ENCODE results near the gene RPL23.
A peak's percentile ranks its signal among the peaks of the same experiment; 100 is the strongest.

Gene RPL23

DNA sequence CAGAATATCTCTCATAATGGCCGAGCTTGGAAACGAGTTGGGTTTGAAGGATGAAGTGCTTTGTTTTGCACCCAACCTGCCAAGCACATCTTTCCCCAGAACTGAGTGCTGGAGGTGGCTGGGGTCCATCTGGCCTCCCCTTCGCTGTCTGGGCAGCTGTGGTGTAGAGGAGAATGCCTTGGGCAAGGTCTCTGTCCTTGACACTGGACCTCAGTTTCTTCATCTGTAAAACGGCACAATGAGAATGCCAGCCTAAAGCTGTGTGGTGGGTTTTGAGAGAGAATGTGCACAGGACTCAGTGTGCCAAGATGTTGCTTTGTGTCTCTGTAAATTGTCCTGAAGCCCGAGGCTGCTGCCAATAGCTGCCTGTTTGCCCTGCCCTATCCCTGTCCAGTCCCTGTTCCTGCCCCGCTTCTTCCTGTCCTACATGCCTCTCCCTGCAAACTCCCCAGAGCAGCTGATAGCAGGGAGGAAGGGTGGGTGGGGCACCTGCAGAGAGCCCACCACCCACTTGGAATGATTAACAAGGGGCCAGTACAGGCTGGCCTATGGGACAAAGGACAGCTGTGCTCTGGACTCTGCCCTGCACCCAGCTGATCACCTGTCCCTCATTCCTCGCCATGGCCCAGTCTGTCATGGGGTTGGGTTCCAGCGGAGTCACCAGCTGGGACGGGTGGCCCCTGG lies 31.7 kb upstream of the RPL23 start:
- no peak for DNase-seq (ENCODE audit: low read depth)
- H3K4me3 ChIP-seq (ENCODE audit: low read depth, low read length) = no peak overlapping the region
- TF ChIP-seq, protein P1, sequence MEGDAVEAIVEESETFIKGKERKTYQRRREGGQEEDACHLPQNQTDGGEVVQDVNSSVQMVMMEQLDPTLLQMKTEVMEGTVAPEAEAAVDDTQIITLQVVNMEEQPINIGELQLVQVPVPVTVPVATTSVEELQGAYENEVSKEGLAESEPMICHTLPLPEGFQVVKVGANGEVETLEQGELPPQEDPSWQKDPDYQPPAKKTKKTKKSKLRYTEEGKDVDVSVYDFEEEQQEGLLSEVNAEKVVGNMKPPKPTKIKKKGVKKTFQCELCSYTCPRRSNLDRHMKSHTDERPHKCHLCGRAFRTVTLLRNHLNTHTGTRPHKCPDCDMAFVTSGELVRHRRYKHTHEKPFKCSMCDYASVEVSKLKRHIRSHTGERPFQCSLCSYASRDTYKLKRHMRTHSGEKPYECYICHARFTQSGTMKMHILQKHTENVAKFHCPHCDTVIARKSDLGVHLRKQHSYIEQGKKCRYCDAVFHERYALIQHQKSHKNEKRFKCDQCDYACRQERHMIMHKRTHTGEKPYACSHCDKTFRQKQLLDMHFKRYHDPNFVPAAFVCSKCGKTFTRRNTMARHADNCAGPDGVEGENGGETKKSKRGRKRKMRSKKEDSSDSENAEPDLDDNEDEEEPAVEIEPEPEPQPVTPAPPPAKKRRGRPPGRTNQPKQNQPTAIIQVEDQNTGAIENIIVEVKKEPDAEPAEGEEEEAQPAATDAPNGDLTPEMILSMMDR (conservative IDR thresholded peaks at IDR 0.05; ENCODE audit: low read depth, low read length) = no peak

DNA sequence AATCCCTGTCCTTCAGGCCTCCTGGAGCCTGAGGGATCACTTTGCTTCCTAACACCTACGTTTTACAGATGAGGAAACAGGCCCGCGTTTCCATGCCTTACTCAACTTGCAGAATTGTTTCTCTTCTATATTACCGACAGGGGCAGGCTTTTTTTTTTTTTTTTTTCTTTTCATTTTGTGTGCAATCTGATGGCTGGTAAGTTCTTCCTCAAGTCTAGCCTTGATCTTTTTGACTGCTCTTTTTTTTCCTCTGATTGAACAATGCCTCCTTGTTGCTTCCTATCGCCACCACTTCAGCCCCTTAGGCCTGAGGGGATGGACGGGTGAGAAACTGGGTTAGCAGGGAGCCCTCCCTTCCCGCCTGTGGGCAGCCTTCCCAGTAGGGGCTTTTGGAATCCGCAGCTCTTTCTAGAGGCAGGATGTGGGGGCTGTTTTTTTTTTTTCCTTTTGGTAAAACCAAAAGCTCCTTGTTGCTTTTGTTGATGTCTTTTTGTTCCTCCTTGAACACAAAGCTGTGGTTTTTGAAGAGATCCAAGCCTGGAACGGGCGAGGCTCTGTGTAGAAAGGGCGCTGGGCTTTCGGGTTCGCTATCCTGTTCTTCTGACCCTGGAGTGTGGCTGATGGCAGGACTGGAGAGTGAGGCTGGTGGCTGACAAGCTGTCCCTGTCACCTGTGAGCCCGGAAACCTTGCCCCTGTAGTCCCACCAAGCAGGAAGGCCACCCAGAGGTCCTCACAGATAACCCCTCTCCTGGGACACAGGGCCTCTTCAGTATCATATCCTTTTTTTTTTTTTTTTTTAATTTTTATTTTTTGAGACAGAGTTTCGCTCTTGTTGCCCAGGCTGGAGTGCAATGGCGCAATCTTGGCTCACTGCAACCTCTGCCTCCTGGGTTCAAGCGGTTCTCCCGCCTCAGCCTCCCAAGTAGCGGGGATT lies 30.3 kb upstream of the RPL23 start:
- peak; percentile 51 for DNase-seq (ENCODE audit: low read depth)

DNA sequence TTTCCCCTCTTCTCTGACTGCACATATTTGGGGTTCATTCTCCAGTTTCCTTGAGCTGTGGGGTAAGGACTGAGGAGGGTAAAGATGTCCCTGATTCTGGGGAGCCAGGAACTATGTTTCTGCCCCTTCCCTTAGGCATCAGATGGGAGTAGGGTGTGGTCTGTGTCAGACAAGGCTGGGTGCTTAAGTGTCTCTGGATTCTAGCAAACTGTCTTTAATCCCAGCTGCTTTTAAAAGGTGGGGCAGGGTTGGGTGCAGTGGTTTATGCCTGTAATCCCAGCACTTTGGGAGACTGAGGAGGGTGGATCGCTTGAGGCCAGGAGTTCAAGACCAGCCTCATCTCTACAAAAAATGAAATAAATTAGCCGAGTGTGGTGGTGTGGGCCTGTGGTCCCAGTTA lies 29.3 kb upstream of the RPL23 start:
- DNase-seq (ENCODE audit: low read depth) = no peak
- no peak overlapping the region for H3K4me3 ChIP-seq (ENCODE audit: low read depth, low read length)
- TF ChIP-seq, protein P1 (conservative IDR thresholded peaks at IDR 0.05; ENCODE audit: low read depth, low read length) = no peak

More for the DNA sequence above, 30.3 kb upstream of the RPL23 start:
- TF ChIP-seq, protein P1 (conservative IDR thresholded peaks at IDR 0.05; ENCODE audit: low read depth, low read length) = peak; percentile 35
- no peak overlapping the region for H3K4me3 ChIP-seq (ENCODE audit: low read depth, low read length)

DNA sequence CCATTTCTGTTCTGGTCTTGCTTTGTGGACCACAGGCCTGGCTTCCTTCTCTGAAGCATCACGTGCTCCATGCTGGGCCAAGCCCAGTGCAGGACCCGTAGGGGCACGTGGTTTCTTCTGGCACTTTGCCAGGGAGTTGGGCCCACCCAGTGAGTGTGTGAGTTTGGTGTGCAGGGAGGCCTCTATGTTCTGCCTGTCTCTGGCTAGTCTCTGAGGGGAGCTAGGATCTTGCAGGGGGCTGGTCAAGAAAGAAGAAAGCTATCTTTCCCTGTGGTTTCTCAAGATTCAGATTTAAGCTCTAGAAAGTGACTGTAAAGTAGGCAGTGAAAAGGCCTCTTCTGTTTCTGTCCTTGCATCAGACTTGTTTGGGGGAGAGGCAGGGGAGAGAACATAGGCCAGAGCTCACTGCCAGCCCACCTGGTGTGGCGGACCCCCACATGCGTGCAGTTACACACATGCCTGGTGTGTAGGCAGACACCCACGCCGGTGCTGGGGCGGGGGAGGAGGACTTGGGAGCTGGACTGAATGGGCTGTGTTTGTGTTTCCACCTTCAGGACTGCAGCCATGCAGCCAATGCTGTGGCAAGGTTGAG lies 28.2 kb upstream of the RPL23 start:
- TF ChIP-seq, protein P1 (conservative IDR thresholded peaks at IDR 0.05; ENCODE audit: low read depth, low read length) = no peak
- DNase-seq (ENCODE audit: low read depth) = peak; percentile 95
- no peak overlapping the region for H3K4me3 ChIP-seq (ENCODE audit: low read depth, low read length)

DNA sequence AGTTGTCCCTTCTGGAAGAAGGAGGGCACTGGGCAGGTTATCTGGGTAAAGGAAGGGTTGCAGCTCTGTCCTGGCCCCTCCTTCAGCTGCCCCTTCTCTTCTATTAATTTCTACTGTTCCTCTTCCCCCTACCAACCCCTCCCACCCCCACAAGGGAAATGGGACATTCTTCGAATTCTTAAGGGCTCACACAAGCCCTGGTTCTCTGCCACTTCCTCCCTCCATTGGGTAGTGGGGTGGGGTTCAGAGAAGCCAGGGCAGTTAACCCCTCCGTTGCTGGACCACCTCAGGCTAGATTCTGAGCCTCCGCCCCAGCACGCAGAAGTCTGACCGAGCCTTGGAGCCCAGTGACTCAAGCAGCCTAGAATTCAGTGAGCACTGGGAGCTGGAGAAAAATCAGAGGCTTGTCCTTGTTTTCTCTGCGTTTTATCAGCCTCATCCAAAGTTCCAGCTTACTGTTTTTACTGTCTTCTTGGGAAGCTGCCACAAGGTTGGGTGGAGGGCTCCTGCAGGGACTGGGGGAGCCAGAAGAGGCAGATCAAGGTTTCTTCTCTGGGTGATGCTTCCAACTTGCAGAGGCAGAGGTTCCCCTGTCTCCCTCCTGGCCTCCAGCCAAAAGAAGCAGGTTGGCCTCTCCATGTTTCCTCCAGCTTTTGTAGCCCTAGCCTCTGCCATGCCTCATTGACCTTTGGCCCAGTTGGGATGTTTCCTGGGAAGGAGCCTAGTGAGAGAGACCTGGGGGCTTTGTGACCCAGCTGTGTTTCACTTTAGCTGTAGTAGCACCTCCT lies 26.6 kb upstream of the RPL23 start:
- DNase-seq (ENCODE audit: low read depth) = peak; percentile 77
- H3K4me3 ChIP-seq (ENCODE audit: low read depth, low read length) = no peak overlapping the region
- TF ChIP-seq, protein P1 (conservative IDR thresholded peaks at IDR 0.05; ENCODE audit: low read depth, low read length) = no peak

DNA sequence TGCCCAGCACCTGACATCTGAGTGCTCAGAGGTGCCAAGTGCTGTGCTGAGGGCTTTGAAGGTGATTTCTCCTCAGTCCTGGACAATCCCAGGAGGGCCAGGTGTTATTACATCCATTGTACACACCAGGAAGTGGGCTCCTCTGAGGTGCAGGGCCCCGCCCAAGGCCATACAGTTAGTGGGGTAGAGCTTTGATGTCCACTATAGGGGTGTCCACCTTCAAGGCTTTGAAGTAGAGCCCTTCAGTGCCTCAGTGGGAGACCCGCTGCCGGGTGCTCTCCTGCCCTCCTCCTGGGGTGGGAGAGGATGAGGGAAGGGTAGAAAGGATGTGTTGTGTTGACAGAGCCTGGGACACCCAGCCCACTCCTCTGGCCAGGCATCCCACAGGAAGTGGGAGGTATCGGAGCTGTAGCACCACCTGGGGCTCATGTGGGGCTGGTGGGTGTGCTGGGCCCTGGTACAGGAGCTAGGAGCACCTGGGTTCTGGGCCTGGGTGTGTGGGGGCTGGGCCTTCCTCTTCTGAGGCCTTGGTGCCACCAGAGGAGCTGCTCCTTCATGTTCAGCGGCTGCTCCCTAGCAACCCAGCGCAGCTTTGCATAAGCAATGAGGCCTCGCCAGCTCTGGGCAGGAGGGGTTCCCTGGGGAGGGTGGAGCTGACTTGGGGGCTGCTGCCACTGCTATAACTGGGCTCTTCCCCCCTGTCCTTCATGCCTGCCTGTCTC lies 23.8 kb upstream of the RPL23 start:
- TF ChIP-seq, protein P1 (conservative IDR thresholded peaks at IDR 0.05; ENCODE audit: low read depth, low read length) = no peak
- no peak for DNase-seq (ENCODE audit: low read depth)
- H3K4me3 ChIP-seq (ENCODE audit: low read depth, low read length) = no peak overlapping the region
